K562 (cell line): ENCODE data around the gene SLC9A3. TPM values are rescaled to one million over a fixed set of nuclear protein-coding genes. Genes with fewer than 3 reads are reported as not detected.

Experiments
- ATAC-seq: fragments of 200-7000 bp; cut with Tn5 transposase; 3 replicates; pipeline ENCODE4 v1.9.1; 2020; ENCODE audit warnings: moderate library complexity
- BruUV-seq: library from RNA; stranded (reverse); fragments of 400-500 nt; replicated peaks from 2 replicates; lab custom pipeline; 2021; lab: Mats Ljungman, UMichigan
- CTCF ChIA-PET: fragments of 300-600 bp; formaldehyde crosslinking; extraction: SDS; loops from one replicate; lab custom pipeline; 2021; ENCODE audit warnings: low intra/inter-chr PET ratio; lab: Yijun Ruan, JAX
- POLR2A ChIA-PET: fragments of 300-600, 350-650 bp; sonication (Branson Sonifier 250); formaldehyde crosslinking; extraction: SDS; loops from one replicate; lab custom pipeline; 2021; ENCODE audit warnings: antibody characterized with exemption, inconsistent platforms; lab: Yijun Ruan, JAX
- DNase-seq, 4 experiments: peaks; one replicate each; pipeline versions ENCODE4 v3.0.0 to v3.0.0-alpha.2; 2011 to 2018; ENCODE audit warnings: low spot score in 3 of 4, mixed read lengths in 3 of 4; ENCODE audit errors: extremely low read depth in 1 of 4
- FAIRE-seq: peaks from 2 replicates; lab custom pipeline; 2011; peaks lifted over from hg19 to GRCh38; lab: Jason Lieb, UNC
- H2AFZ ChIP-seq: 2 replicates; pipeline ENCODE4 v1.6.0; 2011; ENCODE audit warnings: low read depth, low read length, control low read depth, inconsistent platforms
- H3K27ac ChIP-seq: fragments of 200-600 bp; 3 replicates; pipeline ENCODE4 v1.8.0; 2011; ENCODE audit warnings: low read depth, mild to moderate bottlenecking, control low read depth, inconsistent platforms, low read length, moderate library complexity, mixed read lengths; ENCODE audit errors: extremely low read depth
- H3K27me3 ChIP-seq, 2 experiments: fragments of 300-600 bp in 1 of 2; 2 replicates in 1 of 2; 3 replicates in 1 of 2; pipeline versions ENCODE4 v1.6.0 to v1.8.0; 2011; ENCODE audit warnings: inconsistent platforms in 2 of 2, low read length in 2 of 2, mild to moderate bottlenecking in 1 of 2, mixed read lengths in 1 of 2, moderate library complexity in 1 of 2; ENCODE audit not compliant: control insufficient read depth in 2 of 2, insufficient read depth in 2 of 2
- H3K36me3 ChIP-seq: fragments of 300-600 bp; 3 replicates; pipeline ENCODE4 v1.8.0; 2011; ENCODE audit warnings: mild to moderate bottlenecking, low read length, inconsistent platforms; ENCODE audit not compliant: control insufficient read depth, insufficient read depth
- H3K4me1 ChIP-seq, 2 experiments: fragments of 200-600 bp in 1 of 2; replicated peaks in 1 of 2; 2 replicates in 1 of 2; 3 replicates in 1 of 2; pipeline versions ENCODE4 v1.5.1 to v1.8.0; 2011; ENCODE audit warnings: inconsistent platforms in 2 of 2, low read length in 2 of 2, mild to moderate bottlenecking in 1 of 2, mixed read lengths in 1 of 2, moderate library complexity in 1 of 2; ENCODE audit not compliant: control insufficient read depth in 2 of 2, insufficient read depth in 2 of 2
- H3K4me2 ChIP-seq: 2 replicates; pipeline ENCODE4 v1.6.1; 2011; ENCODE audit warnings: low read length, control low read depth, inconsistent platforms, mixed read lengths; ENCODE audit not compliant: insufficient read depth
- H3K4me3 ChIP-seq: fragments of 200-600 bp; sonication (generic), shearing (Covaris generic); 2 replicates; pipeline ENCODE4 v1.5.1; 2016; ENCODE audit warnings: control low read depth, inconsistent platforms
- H3K79me2 ChIP-seq: fragments of 200-600 bp; 3 replicates; pipeline ENCODE4 v1.8.0; 2011; ENCODE audit warnings: low read length, inconsistent platforms; ENCODE audit not compliant: control insufficient read depth, insufficient read depth
- H3K9ac ChIP-seq, 2 experiments: 2 replicates each; pipeline versions ENCODE4 v1.6.0 to v1.6.1; 2011; ENCODE audit warnings: low read depth in 2 of 2, low read length in 2 of 2, control low read depth in 1 of 2, inconsistent platforms in 1 of 2, mild to moderate bottlenecking in 1 of 2, mixed read lengths in 1 of 2; ENCODE audit not compliant: insufficient read depth in 1 of 2
- H3K9me1 ChIP-seq: one replicate; pipeline ENCODE4 v1.6.0; 2011; ENCODE audit warnings: inconsistent platforms, mild to moderate bottlenecking, low read length, moderate library complexity; ENCODE audit not compliant: control insufficient read depth, insufficient read depth
- H3K9me3 ChIP-seq: replicated peaks from 2 replicates; pipeline ENCODE4 v1.5.1; 2011; ENCODE audit warnings: low read depth, low read length, inconsistent platforms; ENCODE audit not compliant: control insufficient read depth, insufficient read depth
- H4K20me1 ChIP-seq: replicated peaks from 2 replicates; pipeline ENCODE4 v1.6.1; 2011; ENCODE audit warnings: low read length, inconsistent platforms, mixed read lengths; ENCODE audit not compliant: control insufficient read depth, insufficient read depth
- BCL6 ChIP-seq: fragments of 250-450 bp; sonication (Bioruptor Pico); IDR thresholded peaks from 2 replicates; pipeline ENCODE4 v1.4.0; 2020
- CBX1 ChIP-seq: sonication (generic); IDR thresholded peaks from 2 replicates; pipeline ENCODE4 v1.6.1; 2016; ENCODE audit warnings: antibody characterized with exemption, low read depth, mild to moderate bottlenecking
- CLOCK ChIP-seq: fragments of 250-450 bp; sonication (Bioruptor Pico); IDR thresholded peaks from 2 replicates; pipeline ENCODE4 v1.4.0; 2020; ENCODE audit warnings: mild to moderate bottlenecking, moderate library complexity, borderline replicate concordance
- ELK1 ChIP-seq: sonication (generic); formaldehyde crosslinking; IDR thresholded peaks from 2 replicates; pipeline ENCODE4 v1.8.1; 2022; ENCODE audit warnings: missing genetic modification reagents
- FOS ChIP-seq: IDR thresholded peaks from 3 replicates; pipeline ENCODE4 v1.6.1; 2011; ENCODE audit not compliant: insufficient read length; ENCODE audit errors: extremely low read depth
- FOXP4 ChIP-seq: sonication (generic); formaldehyde crosslinking; IDR thresholded peaks from 2 replicates; pipeline ENCODE4 v1.8.0; 2022; ENCODE audit warnings: mild to moderate bottlenecking, missing genetic modification reagents, borderline replicate concordance
- GTF2B ChIP-seq: IDR thresholded peaks from 2 replicates; pipeline ENCODE4 v1.6.1; 2011; ENCODE audit not compliant: insufficient read length; ENCODE audit errors: extremely low read depth
- HIVEP1 ChIP-seq: fragments of 250-450 bp; sonication (Bioruptor Pico); IDR thresholded peaks from 2 replicates; pipeline ENCODE4 v1.4.0; 2020; ENCODE audit warnings: mild to moderate bottlenecking
- KAT7 ChIP-seq: sonication (generic); formaldehyde crosslinking; IDR thresholded peaks from 2 replicates; pipeline ENCODE4 v1.8.0; 2022; ENCODE audit warnings: missing genetic modification reagents, mild to moderate bottlenecking, borderline replicate concordance
- MAFG ChIP-seq: fragments of 450-650 bp; conservative IDR thresholded peaks from 2 replicates; pipeline ENCODE4 v1.6.1; 2016; ENCODE audit warnings: missing genetic modification characterization, missing compliant biosample characterization
- MTA2 ChIP-seq: fragments of 450-650 bp; IDR thresholded peaks from 2 replicates; pipeline ENCODE4 v1.6.1; 2016; ENCODE audit warnings: low read depth
- ZFP1 ChIP-seq: fragments of 450-650 bp; formaldehyde crosslinking; IDR thresholded peaks from 2 replicates; pipeline ENCODE4 v1.4.0; 2020; ENCODE audit warnings: mild to moderate bottlenecking, mixed read lengths
- ZZZ3 ChIP-seq: fragments of 450-650 bp; IDR thresholded peaks from 2 replicates; pipeline ENCODE4 v1.6.1; 2016; ENCODE audit warnings: antibody characterized with exemption, mild to moderate bottlenecking, moderate library complexity
- WGBS: fragments of 100-300 bp; shearing (Covaris generic); methylation state at CpG from one replicate; pipeline ENCODE4 v1.1.6; 2016; ENCODE audit warnings: low coverage, mixed read lengths; ENCODE audit not compliant: insufficient coverage; ENCODE audit errors: missing lambda C conversion rate; 5-methylcytosine and 5-hydroxymethylcytosine counted together
- in situ Hi-C: fragments of 300-500 bp; cut with MboI; formaldehyde crosslinking; loops from 4 replicates; pipeline ENCODE4 v1.15.0; 2018; ENCODE audit warnings: inconsistent platforms, mixed read lengths
- intact Hi-C: fragments of 100-400 bp; cut with micrococcal nuclease; formaldehyde crosslinking; loops from 2 replicates; pipeline ENCODE4 v1.14.2; 2022
- polyA plus RNA-seq, 8 experiments: library from polyadenylated mRNA; depleted of rRNA in 4 of 8; stranded (reverse) in 5 of 8; unstranded in 3 of 8; fragments of >200 nt; fragmentation: Nextera tagmentation in 2 of 8; fragmentation: Illumina TruSeq in 1 of 8; extraction: Ambion mirVana in 2 of 8; extraction: Trizol in 1 of 8; gene quantifications; 2 replicates each; pipeline versions ENCODE4 v1.2.1 to v1.2.3, GENCODE V29; 2011 to 2014; ENCODE audit warnings: inconsistent platforms in 1 of 8, missing spikeins in 1 of 8
- total RNA-seq, 7 experiments: library from RNA; depleted of rRNA in 6 of 7; stranded (reverse); fragments of >200 nt in 6 of 7; fragmentation: Illumina TruSeq in 2 of 7; extraction: Trizol in 2 of 7; gene quantifications; 2 replicates each; pipeline versions ENCODE4 v1.2.1 to v1.2.3, GENCODE V29; 2011 to 2021; ENCODE audit warnings: low replicate concordance in 1 of 7

Gene SLC9A3
- total and polyA plus RNA-seq, 9 of the 15 experiments (the other 6 are each of a cell fraction or from before 2014, with no cell fraction given): 1.5 to 5.8 (median 3.7) TPM; not detected in 2

GRCh38 chr5:443239-444151 lies 80.8 kb downstream of the SLC9A3 start:
- FAIRE-seq (no peak), DNase-seq (peak; percentile 32 to 88 (median 76)), ATAC-seq (peak; percentile 61)
- peak overlapping the region; percentile 87 to 95 for H3K9ac ChIP-seq
- H3K9me1 ChIP-seq: peaks cover 13% of the 10 kb centered on the region
- H2AFZ ChIP-seq: peak overlapping the region; percentile 96
- no peaks in the 10 kb centered on the region for H3K9me3 ChIP-seq
- no peaks in the 10 kb centered on the region for H3K27me3 ChIP-seq
- in situ Hi-C loops (no loop called here), intact Hi-C loops (no loop called here)
- peak overlapping the region; percentile 100 for H3K4me2 ChIP-seq
- H3K27ac ChIP-seq: peak overlapping the region; percentile 57; the same call in 2 of the 3 replicates
- no TSS peak for BruUV-seq
- peaks cover 29% of the 10 kb centered on the region for H3K36me3 ChIP-seq
- H3K4me3 ChIP-seq: peak overlapping the region; percentile 73
- peaks cover 30% of the 10 kb centered on the region for H3K79me2 ChIP-seq
- peaks cover 17 to 41% of the 10 kb centered on the region in 2 experiments; a peak in 4 of 5 replicates for H3K4me1 ChIP-seq
- POLR2A ChIA-PET: interaction anchor here (0.6 kb wide), 1 partner anchor 78 kb away, joined by 3 read pairs; no protein-coding TSS in a partner anchor
- CTCF ChIA-PET: interaction anchor here (0.6 kb wide), 1 partner anchor 263 kb away, joined by 3 read pairs; no protein-coding TSS in a partner anchor
- no peaks in the 10 kb centered on the region; the same call in 1 of the 2 replicates for H4K20me1 ChIP-seq
- 11% methylated on average over 42 of the region's 62 CpGs for WGBS
- TF ChIP-seq BCL6: no peak
- no peak for TF ChIP-seq GTF2B
- no peak for TF ChIP-seq CBX1
- TF ChIP-seq ELK1: no peak
- TF ChIP-seq ZFP1: no peak
- no peak for TF ChIP-seq MTA2
- TF ChIP-seq KAT7 (CRISPR knock-in tag): peak; percentile 18; the same call in 1 of the 2 replicates
- no peak for TF ChIP-seq HIVEP1
- TF ChIP-seq MAFG (tag): no peak
- TF ChIP-seq FOXP4: no peak
- TF ChIP-seq CLOCK (CRISPR knock-in tag): no peak
- TF ChIP-seq FOS: no peak
- no peak for TF ChIP-seq ZZZ3
